Measurements from ENCODE around the gene PRRT1. TPM values are rescaled to one million over a fixed set of nuclear protein-coding genes. Genes with fewer than 3 reads are reported as not detected.

PRRT1 gene
- polyA plus RNA-seq (0.09 to 0.17 TPM (median 0.09 TPM) in 3 replicates), polyA minus RNA-seq (not detected in 3 replicates)
- polyA plus RNA-seq (2011; ENCODE audit: low read depth): 0.39 TPM
- polyA plus RNA-seq (2011; cell fraction: cytosol; rRNA removed): 0.05 and 0.08 TPM in 2 replicates
- polyA plus RNA-seq (2011; cell fraction: nucleus; rRNA removed): 0.74 and 1.0 TPM in 2 replicates
- polyA plus RNA-seq (2012; ENCODE audit: low replicate concordance): 0.38 and 0.66 TPM in 2 replicates
- not detected for polyA minus RNA-seq (2011; cell fraction: cytosol; rRNA and poly(A)+ RNA removed)
- polyA minus RNA-seq (2011; cell fraction: nucleus; rRNA and poly(A)+ RNA removed): not detected in 2 replicates

DNA sequence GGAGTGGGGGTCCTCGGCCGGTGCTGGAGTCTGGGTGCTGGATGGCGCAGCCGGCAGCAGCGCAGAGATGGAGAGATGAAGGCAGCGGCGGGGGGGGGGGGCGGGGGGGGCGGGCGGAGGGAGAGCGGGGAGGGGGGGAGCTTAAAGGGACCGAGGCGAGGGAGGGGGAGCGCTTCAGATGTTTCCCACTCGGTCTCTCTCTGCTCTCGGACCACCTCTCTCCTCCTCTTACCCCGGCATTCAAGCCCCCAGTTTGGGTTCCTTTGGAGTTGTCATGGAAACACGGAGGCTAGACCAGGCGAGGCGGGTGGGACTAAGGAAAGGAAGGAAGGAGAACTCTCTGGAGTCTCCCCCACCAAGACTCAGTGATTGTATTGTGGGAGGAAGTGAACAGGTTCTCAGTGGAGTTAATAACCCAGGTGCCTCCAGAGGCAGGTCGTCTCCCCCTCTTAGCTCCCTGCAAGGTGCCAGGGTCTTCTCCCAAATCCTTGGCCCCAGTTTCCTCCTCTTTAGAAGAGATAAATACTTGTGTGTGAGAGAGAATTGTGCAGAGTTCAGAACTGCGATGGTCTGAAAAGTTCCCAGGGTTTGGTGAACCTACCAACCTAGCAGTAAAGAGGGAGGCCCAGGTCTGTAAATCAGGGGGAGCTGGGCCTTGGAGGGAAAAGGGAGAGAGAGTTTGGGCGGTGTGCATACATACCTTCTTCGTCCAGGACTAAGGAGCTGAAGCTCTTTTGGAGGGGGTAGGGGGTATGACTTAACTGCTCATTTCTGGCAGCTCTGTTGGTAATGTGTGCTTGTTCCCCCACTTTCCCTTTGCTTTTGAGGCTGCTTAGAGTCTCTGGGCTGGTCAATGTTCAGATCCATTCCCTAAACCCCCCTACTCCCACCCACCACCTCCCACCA, at the start of gene PRRT1:
Gene PRRT1, minus strand, starts transcription at position 77 of the 906 bp plus-strand sequence. CDS start 112 bp downstream, outside the sequence.
- DNase-seq (ENCODE audit: low read depth, low spot score) (no peak), FAIRE-seq (no peak)
- peak within 1 kb of the TSS in 2 of 3 experiments; percentile 96 to 99 for H3K4me3 ChIP-seq (ENCODE audit: control insufficient read depth in 2 of 3, extremely low read depth in 1 of 3, insufficient read depth in 2 of 3, low read depth in 1 of 3, low read length in 3 of 3)
- no peak for TF ChIP-seq EZH2 (IDR thresholded peaks at IDR 0.05; ENCODE audit: low read length)
- TF ChIP-seq, protein P1, sequence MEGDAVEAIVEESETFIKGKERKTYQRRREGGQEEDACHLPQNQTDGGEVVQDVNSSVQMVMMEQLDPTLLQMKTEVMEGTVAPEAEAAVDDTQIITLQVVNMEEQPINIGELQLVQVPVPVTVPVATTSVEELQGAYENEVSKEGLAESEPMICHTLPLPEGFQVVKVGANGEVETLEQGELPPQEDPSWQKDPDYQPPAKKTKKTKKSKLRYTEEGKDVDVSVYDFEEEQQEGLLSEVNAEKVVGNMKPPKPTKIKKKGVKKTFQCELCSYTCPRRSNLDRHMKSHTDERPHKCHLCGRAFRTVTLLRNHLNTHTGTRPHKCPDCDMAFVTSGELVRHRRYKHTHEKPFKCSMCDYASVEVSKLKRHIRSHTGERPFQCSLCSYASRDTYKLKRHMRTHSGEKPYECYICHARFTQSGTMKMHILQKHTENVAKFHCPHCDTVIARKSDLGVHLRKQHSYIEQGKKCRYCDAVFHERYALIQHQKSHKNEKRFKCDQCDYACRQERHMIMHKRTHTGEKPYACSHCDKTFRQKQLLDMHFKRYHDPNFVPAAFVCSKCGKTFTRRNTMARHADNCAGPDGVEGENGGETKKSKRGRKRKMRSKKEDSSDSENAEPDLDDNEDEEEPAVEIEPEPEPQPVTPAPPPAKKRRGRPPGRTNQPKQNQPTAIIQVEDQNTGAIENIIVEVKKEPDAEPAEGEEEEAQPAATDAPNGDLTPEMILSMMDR (optimal IDR thresholded peaks at IDR 0.05 in 1 of 3, IDR thresholded peaks at IDR 0.05 in 1 of 3, conservative IDR thresholded peaks at IDR 0.05 in 1 of 3; ENCODE audit: extremely low read depth in 1 of 3, insufficient read depth in 2 of 3, low read length in 3 of 3): no peak
- H3K9me3 ChIP-seq (ENCODE audit: control insufficient read depth, low read depth, low read length): no peaks in the 10 kb centered on the region
- H3K36me3 ChIP-seq (ENCODE audit: control insufficient read depth in 2 of 2, extremely low read depth in 1 of 2, insufficient read depth in 2 of 2, low read length in 2 of 2): peaks cover 0 to 4% of the 10 kb centered on the region in 2 experiments
- peak within 1 kb of the TSS; percentile 81 for H3K27ac ChIP-seq (ENCODE audit: control insufficient read depth, insufficient read depth, low read length)
- H3K27me3 ChIP-seq (ENCODE audit: control insufficient read depth, extremely low read depth, insufficient read depth, low read length): peaks cover 4% of the 10 kb centered on the region
- H4K20me1 ChIP-seq (ENCODE audit: control insufficient read depth, extremely low read depth, insufficient read depth, low read length): no peaks in the 10 kb centered on the region
- peaks cover 20% of the 10 kb centered on the region for H3K4me1 ChIP-seq (ENCODE audit: control insufficient read depth, extremely low read depth, insufficient read depth, low read length)
- peaks cover 2% of the 10 kb centered on the region for H3K79me2 ChIP-seq (ENCODE audit: control insufficient read depth, insufficient read depth, low read length)
- peak within 1 kb of the TSS; percentile 35 for H2AFZ ChIP-seq (ENCODE audit: control insufficient read depth, low read length)
- dilution Hi-C loops (cut with MboI; ENCODE audit: extremely low pct_ligation_motif_present, low sequenced_read_pairs): no loop called here
- no peaks in the 10 kb centered on the region for H3K9me1 ChIP-seq (ENCODE audit: control insufficient read depth, extremely low read depth, insufficient read depth, low read length)
- peak within 1 kb of the TSS; percentile 99 for H3K4me2 ChIP-seq (ENCODE audit: control insufficient read depth, extremely low read depth, insufficient read depth, low read depth, low read length)
- H3K9ac ChIP-seq (ENCODE audit: control insufficient read depth, extremely low read depth, insufficient read depth, low read length): peak within 1 kb of the TSS; percentile 92

DNA sequence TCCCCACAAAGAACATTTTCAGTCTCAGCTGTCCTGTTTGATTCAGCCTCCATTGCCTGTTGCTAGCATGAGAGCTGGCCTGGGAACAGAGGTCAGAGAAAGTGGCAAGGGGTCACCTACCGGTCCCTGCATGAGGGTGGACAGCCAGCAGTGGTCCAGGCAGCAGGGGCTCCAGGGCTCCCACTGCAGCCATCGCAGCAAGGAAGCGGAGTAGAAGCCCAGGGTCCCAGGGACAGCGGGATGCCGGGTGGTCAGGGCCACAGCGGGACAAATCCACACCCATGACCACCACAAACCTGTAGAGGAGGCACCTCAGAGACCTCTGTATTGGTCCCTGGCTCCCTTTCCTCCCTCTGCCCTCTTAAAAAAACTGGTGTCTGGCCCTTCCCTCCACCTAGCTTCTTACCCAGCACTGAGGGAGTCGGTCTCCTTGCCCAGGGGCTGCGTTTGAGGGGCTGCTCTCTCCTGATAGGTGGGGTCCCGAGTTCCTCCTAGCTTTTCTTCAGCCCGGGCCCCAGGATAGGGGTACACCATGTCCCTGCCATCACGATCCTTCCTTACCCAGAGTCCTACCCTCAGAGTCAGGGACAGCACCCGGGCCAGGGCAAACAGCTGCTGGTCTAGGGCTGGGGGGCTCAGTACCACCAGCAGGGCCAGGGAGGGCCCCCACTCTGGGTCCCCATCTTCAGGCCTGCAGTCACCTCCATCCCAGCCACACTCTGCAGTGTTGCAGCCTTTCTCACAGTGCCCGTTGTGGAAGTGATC, 49.2 kb upstream of the PRRT1 start:
- H3K27me3 ChIP-seq (ENCODE audit: control insufficient read depth, extremely low read depth, insufficient read depth, low read length): no peaks in the 10 kb centered on the region
- TF ChIP-seq, protein P1 (optimal IDR thresholded peaks at IDR 0.05 in 1 of 3, IDR thresholded peaks at IDR 0.05 in 1 of 3, conservative IDR thresholded peaks at IDR 0.05 in 1 of 3; ENCODE audit: extremely low read depth in 1 of 3, insufficient read depth in 2 of 3, low read length in 3 of 3): no peak
- TF ChIP-seq EZH2 (IDR thresholded peaks at IDR 0.05; ENCODE audit: low read length): no peak
- H4K20me1 ChIP-seq (ENCODE audit: control insufficient read depth, extremely low read depth, insufficient read depth, low read length): no peaks in the 10 kb centered on the region
- no peak overlapping the region for H2AFZ ChIP-seq (ENCODE audit: control insufficient read depth, low read length)
- H3K36me3 ChIP-seq (ENCODE audit: control insufficient read depth in 2 of 2, extremely low read depth in 1 of 2, insufficient read depth in 2 of 2, low read length in 2 of 2): no peaks in the 10 kb centered on the region
- dilution Hi-C loops (cut with MboI; ENCODE audit: extremely low pct_ligation_motif_present, low sequenced_read_pairs): no loop called here
- H3K9me3 ChIP-seq (ENCODE audit: control insufficient read depth, low read depth, low read length): no peaks in the 10 kb centered on the region
- no peaks in the 10 kb centered on the region for H3K9me1 ChIP-seq (ENCODE audit: control insufficient read depth, extremely low read depth, insufficient read depth, low read length)
- no peak overlapping the region for H3K27ac ChIP-seq (ENCODE audit: control insufficient read depth, insufficient read depth, low read length)
- FAIRE-seq (no peak), DNase-seq (ENCODE audit: low read depth, low spot score) (no peak)
- H3K4me3 ChIP-seq (ENCODE audit: control insufficient read depth in 2 of 3, extremely low read depth in 1 of 3, insufficient read depth in 2 of 3, low read depth in 1 of 3, low read length in 3 of 3): no peak overlapping the region
- no peak overlapping the region for H3K4me2 ChIP-seq (ENCODE audit: control insufficient read depth, extremely low read depth, insufficient read depth, low read depth, low read length)
- peaks cover 8% of the 10 kb centered on the region for H3K4me1 ChIP-seq (ENCODE audit: control insufficient read depth, extremely low read depth, insufficient read depth, low read length)
- H3K9ac ChIP-seq (ENCODE audit: control insufficient read depth, extremely low read depth, insufficient read depth, low read length): no peak overlapping the region
- H3K79me2 ChIP-seq (ENCODE audit: control insufficient read depth, insufficient read depth, low read length): no peaks in the 10 kb centered on the region
